ENCODE results near the gene MAGEH1. TPM values are rescaled to one million over a fixed set of nuclear protein-coding genes. Genes with fewer than 3 reads are reported as not detected.
A peak's percentile ranks its signal among the peaks of the same experiment; 100 is the strongest.
"Not testable (repeated sequence)": the region's sequence is repeated elsewhere in the genome, so short reads cannot be mapped to it uniquely, and the experiment has no call there.

The MAGEH1 gene
- total RNA-seq (ENCODE audit: low replicate concordance), result 21.3 and 23.5 TPM in 2 replicates

DNA sequence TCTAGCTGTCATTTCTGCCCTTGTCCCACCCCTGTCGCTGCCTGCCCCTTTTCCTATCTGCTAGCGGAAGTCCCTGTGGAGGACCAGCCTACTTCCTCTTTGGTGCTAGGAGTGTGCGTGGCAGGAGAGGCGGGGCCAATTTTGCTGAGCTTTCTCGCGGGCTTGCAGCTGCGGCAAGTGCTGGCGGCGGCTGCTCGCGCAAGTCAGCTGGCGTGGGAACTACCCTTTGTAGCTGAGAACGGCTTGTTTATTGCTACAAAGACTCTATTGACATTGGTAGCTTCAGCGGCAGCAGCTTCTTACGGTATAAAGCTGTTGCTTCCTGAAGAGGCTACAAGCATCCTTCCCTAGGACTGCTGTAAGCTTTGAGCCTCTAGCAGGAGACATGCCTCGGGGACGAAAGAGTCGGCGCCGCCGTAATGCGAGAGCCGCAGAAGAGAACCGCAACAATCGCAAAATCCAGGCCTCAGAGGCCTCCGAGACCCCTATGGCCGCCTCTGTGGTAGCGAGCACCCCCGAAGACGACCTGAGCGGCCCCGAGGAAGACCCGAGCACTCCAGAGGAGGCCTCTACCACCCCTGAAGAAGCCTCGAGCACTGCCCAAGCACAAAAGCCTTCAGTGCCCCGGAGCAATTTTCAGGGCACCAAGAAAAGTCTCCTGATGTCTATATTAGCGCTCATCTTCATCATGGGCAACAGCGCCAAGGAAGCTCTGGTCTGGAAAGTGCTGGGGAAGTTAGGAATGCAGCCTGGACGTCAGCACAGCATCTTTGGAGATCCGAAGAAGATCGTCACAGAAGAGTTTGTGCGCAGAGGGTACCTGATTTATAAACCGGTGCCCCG is at the start of gene MAGEH1:
Gene MAGEH1, plus strand, starts transcription at position 138 of the 843 bp plus-strand sequence. Its CDS starts 248 bp downstream, at position 386.
- H3K9me3 ChIP-seq (ENCODE audit: low read depth), result no peaks in the 10 kb centered on the region
- peak within 1 kb of the TSS; percentile 82 for H3K4me2 ChIP-seq
- DNase-seq (ENCODE audit: low spot score), result peak; percentile 73
- no peaks in the 10 kb centered on the region for H3F3A ChIP-seq (ENCODE audit: low read depth)
- TF ChIP-seq EZH2phosphoT487 (IDR thresholded peaks at IDR 0.05), result no peak
- TF ChIP-seq EZH2 (IDR thresholded peaks at IDR 0.05), result no peak
- TF ChIP-seq, protein P1, sequence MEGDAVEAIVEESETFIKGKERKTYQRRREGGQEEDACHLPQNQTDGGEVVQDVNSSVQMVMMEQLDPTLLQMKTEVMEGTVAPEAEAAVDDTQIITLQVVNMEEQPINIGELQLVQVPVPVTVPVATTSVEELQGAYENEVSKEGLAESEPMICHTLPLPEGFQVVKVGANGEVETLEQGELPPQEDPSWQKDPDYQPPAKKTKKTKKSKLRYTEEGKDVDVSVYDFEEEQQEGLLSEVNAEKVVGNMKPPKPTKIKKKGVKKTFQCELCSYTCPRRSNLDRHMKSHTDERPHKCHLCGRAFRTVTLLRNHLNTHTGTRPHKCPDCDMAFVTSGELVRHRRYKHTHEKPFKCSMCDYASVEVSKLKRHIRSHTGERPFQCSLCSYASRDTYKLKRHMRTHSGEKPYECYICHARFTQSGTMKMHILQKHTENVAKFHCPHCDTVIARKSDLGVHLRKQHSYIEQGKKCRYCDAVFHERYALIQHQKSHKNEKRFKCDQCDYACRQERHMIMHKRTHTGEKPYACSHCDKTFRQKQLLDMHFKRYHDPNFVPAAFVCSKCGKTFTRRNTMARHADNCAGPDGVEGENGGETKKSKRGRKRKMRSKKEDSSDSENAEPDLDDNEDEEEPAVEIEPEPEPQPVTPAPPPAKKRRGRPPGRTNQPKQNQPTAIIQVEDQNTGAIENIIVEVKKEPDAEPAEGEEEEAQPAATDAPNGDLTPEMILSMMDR (IDR thresholded peaks at IDR 0.05), result no peak
- H3K4me1 Mint-ChIP-seq, result peaks cover 6% of the 10 kb centered on the region
- H3K4me1 ChIP-seq, result no peaks in the 10 kb centered on the region
- H3K79me2 ChIP-seq (ENCODE audit: low read depth), result peaks cover 11% of the 10 kb centered on the region
- H3K9me3 Mint-ChIP-seq, result no peaks in the 10 kb centered on the region
- H3K27me3 ChIP-seq, result no peaks in the 10 kb centered on the region
- no peaks in the 10 kb centered on the region for H4K20me1 ChIP-seq (ENCODE audit: low read depth)
- H3K36me3 ChIP-seq, result no peaks in the 10 kb centered on the region
- H3K27ac Mint-ChIP-seq, result peak within 1 kb of the TSS; percentile 72
- peaks cover 2% of the 10 kb centered on the region for H3K27me3 Mint-ChIP-seq (ENCODE audit: insufficient read depth, low read depth)
- H2AFZ ChIP-seq (replicated peaks), result peak within 1 kb of the TSS; percentile 21
- H3K9ac ChIP-seq, result peak within 1 kb of the TSS; percentile 48
- H3K36me3 Mint-ChIP-seq, result no peaks in the 10 kb centered on the region
- H3K4me3 ChIP-seq, result peak within 1 kb of the TSS; percentile 73
- H3K4me3 Mint-ChIP-seq, result peak within 1 kb of the TSS; percentile 96
- no peak within 1 kb of the TSS for H3K27ac ChIP-seq

- not testable (repeated sequence) for H3K36me3 Mint-ChIP-seq; H3F3A ChIP-seq (ENCODE audit: low read depth)
- peaks cover 15% of the 10 kb centered on the region for H3K9me3 Mint-ChIP-seq
Observed at GRCh38 chrX:55427079-55427478, 24.8 kb upstream of the MAGEH1 start.

GRCh38 chrX:55443468-55443867 is 8.5 kb upstream of the MAGEH1 start:
- not testable (repeated sequence) for H3K27me3 Mint-ChIP-seq (ENCODE audit: insufficient read depth, low read depth); DNase-seq (ENCODE audit: low spot score); H3K27ac Mint-ChIP-seq; H3K4me3 ChIP-seq; H3K4me2 ChIP-seq; H3K27me3 ChIP-seq; H3K9me3 ChIP-seq (ENCODE audit: low read depth); H3F3A ChIP-seq (ENCODE audit: low read depth); H3K4me3 Mint-ChIP-seq; H3K4me1 ChIP-seq; H4K20me1 ChIP-seq (ENCODE audit: low read depth); H2AFZ ChIP-seq (replicated peaks); H3K9me3 Mint-ChIP-seq; H3K36me3 ChIP-seq; H3K79me2 ChIP-seq (ENCODE audit: low read depth); H3K4me1 Mint-ChIP-seq; H3K27ac ChIP-seq; H3K36me3 Mint-ChIP-seq; H3K9ac ChIP-seq

More at GRCh38 chrX:55427079-55427478, 24.8 kb upstream of the MAGEH1 start:
- H3K4me2 ChIP-seq; H2AFZ ChIP-seq (replicated peaks); H3K27me3 ChIP-seq; H3K27ac Mint-ChIP-seq; H3K9ac ChIP-seq; H3K27ac ChIP-seq; H3K79me2 ChIP-seq (ENCODE audit: low read depth); H4K20me1 ChIP-seq (ENCODE audit: low read depth); H3K27me3 Mint-ChIP-seq (ENCODE audit: insufficient read depth, low read depth); H3K4me1 Mint-ChIP-seq; H3K36me3 ChIP-seq; H3K4me3 Mint-ChIP-seq; DNase-seq (ENCODE audit: low spot score); H3K4me1 ChIP-seq; H3K4me3 ChIP-seq: not testable (repeated sequence)
- H3K9me3 ChIP-seq (ENCODE audit: low read depth), result peaks cover 22% of the 10 kb centered on the region

- no peak overlapping the region for H3K4me2 ChIP-seq
- no peaks in the 10 kb centered on the region for H3K4me1 ChIP-seq
- peaks cover 11% of the 10 kb centered on the region for H3K79me2 ChIP-seq (ENCODE audit: low read depth)
- no peak overlapping the region for H3K27ac Mint-ChIP-seq
- H3K9ac ChIP-seq, result no peak overlapping the region
- H3K36me3 Mint-ChIP-seq, result no peaks in the 10 kb centered on the region
- H3K27me3 ChIP-seq, result no peaks in the 10 kb centered on the region
- TF ChIP-seq, protein P1 (IDR thresholded peaks at IDR 0.05), result peak; percentile 23
- TF ChIP-seq EZH2phosphoT487 (IDR thresholded peaks at IDR 0.05), result no peak
- no peak for TF ChIP-seq EZH2 (IDR thresholded peaks at IDR 0.05)
- no peaks in the 10 kb centered on the region for H4K20me1 ChIP-seq (ENCODE audit: low read depth)
- H3K27ac ChIP-seq, result no peak overlapping the region
- peaks cover 6% of the 10 kb centered on the region for H3K4me1 Mint-ChIP-seq
- H3K9me3 Mint-ChIP-seq, result no peaks in the 10 kb centered on the region
- H3K9me3 ChIP-seq (ENCODE audit: low read depth), result no peaks in the 10 kb centered on the region
- H3K36me3 ChIP-seq, result no peaks in the 10 kb centered on the region
- peak; percentile 33 for DNase-seq (ENCODE audit: low spot score)
- H2AFZ ChIP-seq (replicated peaks), result no peak overlapping the region
- H3K27me3 Mint-ChIP-seq (ENCODE audit: insufficient read depth, low read depth), result peaks cover 2% of the 10 kb centered on the region
- peak overlapping the region; percentile 52 for H3K4me3 Mint-ChIP-seq
- no peak overlapping the region for H3K4me3 ChIP-seq
- H3F3A ChIP-seq (ENCODE audit: low read depth), result no peaks in the 10 kb centered on the region
Observed at GRCh38 chrX:55450259-55450658, 1.7 kb upstream of the MAGEH1 start.

All from neural progenitor cell (in vitro differentiated cells).